Bronchial epithelial cell (primary cell): ENCODE measurements around the gene BAX. TPM values are rescaled to one million over a fixed set of nuclear protein-coding genes. Genes with fewer than 3 reads are reported as not detected.
A peak's percentile ranks its signal among the peaks of the same experiment; 100 is the strongest.

Experiments used
- DNase-seq: peaks from one replicate; pipeline ENCODE4 v3.0.0-alpha.2; 2010; ENCODE audit warnings: low read depth
- FAIRE-seq: peaks from 2 replicates; lab custom pipeline; 2011; peaks lifted over from hg19 to GRCh38; lab: Jason Lieb, UNC
- H3K27me3 ChIP-seq: 2 replicates; pipeline ENCODE4 v1.5.1; 2011; ENCODE audit warnings: low read length; ENCODE audit not compliant: control insufficient read depth, insufficient read depth
- H3K36me3 ChIP-seq: 2 replicates; pipeline ENCODE4 v1.5.1; 2011; ENCODE audit warnings: low read length; ENCODE audit not compliant: control insufficient read depth, insufficient read depth
- H3K4me3 ChIP-seq: 2 replicates; pipeline ENCODE4 v1.5.1; 2011; ENCODE audit warnings: mild to moderate bottlenecking, low read depth, low read length, control low read depth
- CTCF ChIP-seq: IDR thresholded peaks from 2 replicates; pipeline ENCODE4 v1.5.1; 2011; ENCODE audit warnings: mild to moderate bottlenecking, moderate library complexity, low read length, control low read depth, inconsistent platforms; ENCODE audit not compliant: insufficient read depth, severe bottlenecking
- total RNA-seq: library from RNA; depleted of rRNA; stranded (reverse); fragments of >200 nt; gene quantifications from 2 replicates; pipeline ENCODE4 v1.2.1, GENCODE V29; 2014

Gene BAX
- total RNA-seq, 1 donor from 2014 or later: 64.8 TPM

GRCh38 chr19:48970139-48970766, 15.6 kb downstream of the BAX start:
- no peak for FAIRE-seq

DNA sequence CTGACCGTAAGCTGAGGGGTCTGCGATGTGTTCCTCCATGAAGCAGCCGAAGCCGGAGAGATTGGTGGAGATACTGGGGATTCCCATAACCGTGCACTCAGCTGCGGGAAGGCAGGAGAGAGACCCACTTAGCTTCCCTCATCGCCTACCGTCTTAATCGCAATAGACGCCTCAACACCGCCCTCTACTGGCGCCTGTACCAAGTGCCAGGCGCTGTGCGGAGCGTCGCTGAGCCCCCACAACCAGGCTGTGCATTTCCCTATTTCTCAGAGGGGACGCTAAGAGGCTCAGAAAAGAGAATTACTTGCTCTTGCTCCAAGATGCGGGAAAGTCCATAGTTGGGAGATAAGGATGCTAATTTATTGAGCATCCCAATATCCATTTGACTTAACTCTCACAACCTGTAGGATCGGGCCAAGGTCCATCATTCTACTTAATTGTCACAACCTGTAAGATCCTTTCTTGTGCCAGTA, 16.3 kb downstream of the BAX start:
- peak; percentile 94 for TF ChIP-seq CTCF
- H3K4me3 ChIP-seq: no peak overlapping the region
- H3K27me3 ChIP-seq: no peaks in the 10 kb centered on the region
- FAIRE-seq (no peak), DNase-seq (peak; percentile 46)
- peaks cover 23% of the 10 kb centered on the region for H3K36me3 ChIP-seq

More at GRCh38 chr19:48970139-48970766, 15.6 kb downstream of the BAX start:
- TF ChIP-seq CTCF: no peak
- Histone ChIP-seq H3K27me3 (no peaks in the 10 kb centered on the region), H3K36me3 (peaks cover 23% of the 10 kb centered on the region), H3K4me3 (no peak overlapping the region)
- DNase-seq: no peak

DNA sequence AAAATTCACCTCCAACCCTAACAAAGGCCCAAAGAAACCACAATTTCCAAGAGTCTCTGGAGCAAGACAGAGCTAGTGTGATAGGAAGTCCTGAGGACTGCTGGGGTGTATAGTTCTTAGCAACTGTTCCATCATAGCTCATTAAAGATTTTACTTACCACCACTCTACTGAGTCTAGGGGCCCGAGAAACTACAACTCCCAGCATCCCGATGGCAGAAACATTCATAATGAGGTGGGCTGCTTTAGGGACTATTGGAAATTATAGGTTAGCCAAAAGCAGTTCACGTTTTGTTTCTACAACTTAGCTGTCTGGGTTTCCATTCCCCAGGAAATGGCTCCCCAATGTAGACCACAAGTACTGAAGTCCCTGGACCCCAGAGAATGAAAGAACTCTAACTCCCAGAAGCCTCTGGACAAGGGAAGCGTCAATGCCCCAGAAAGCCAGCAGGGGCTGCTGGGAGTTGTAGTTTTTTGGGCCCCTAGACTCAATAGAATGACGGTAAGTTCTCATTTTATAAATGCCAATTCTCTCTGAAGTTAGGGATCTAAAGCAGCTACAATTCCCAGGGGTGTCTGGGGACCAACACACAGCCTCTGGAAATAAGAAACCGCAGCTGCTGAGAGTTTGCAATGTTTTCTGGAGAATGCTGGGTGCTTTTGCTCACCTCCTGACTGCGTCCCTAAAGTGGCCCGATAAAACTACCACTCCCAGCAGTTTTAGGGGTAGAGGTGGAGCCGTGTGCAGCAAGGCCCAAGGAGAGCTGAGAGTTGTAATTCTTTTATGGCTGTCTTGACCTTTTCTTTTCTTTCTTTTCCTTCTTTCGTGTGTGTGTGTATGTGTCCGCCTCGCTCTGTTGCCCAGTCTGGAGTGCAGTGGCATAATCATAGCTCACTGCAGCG, 21.5 kb downstream of the BAX start:
- Histone ChIP-seq H3K36me3 (peaks cover 12% of the 10 kb centered on the region), H3K27me3 (no peaks in the 10 kb centered on the region), H3K4me3 (no peak overlapping the region)
- TF ChIP-seq CTCF: no peak
- FAIRE-seq: no peak
- DNase-seq: no peak

DNA sequence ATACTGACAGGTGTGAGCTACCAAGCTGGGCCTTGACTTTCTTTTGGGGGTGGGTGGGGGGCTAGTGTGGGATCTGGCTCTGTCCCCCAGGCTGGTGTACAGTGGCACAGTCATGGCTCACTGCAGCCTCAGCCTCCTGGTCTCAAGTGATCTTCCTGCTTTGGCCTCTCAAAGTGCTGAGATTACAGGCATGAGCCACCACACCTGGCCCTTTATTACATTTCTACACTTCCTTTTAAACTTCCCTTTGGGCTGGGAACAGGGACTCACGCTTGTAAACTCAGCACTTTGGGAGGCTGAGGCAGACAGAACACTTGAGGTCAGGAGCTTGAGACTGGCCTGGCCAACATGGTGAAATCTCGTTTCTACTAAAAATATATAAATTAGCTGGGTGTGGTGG, 22.4 kb downstream of the BAX start:
- Histone ChIP-seq H3K27me3 (no peaks in the 10 kb centered on the region), H3K4me3 (no peak overlapping the region), H3K36me3 (peaks cover 18% of the 10 kb centered on the region)
- FAIRE-seq (no peak), DNase-seq (no peak)
- no peak for TF ChIP-seq CTCF

GRCh38 chr19:48982280-48982679, 27.6 kb downstream of the BAX start:
- no peak for FAIRE-seq

More at GRCh38 chr19:48982280-48982679, 27.6 kb downstream of the BAX start:
- DNase-seq: no peak
- H3K36me3 ChIP-seq: peaks cover 27% of the 10 kb centered on the region
- H3K4me3 ChIP-seq: no peak overlapping the region
- TF ChIP-seq CTCF: no peak
- H3K27me3 ChIP-seq: no peaks in the 10 kb centered on the region
